Measurements from ENCODE around the gene REV1.
"Not testable (repeated sequence)": the region's sequence is repeated elsewhere in the genome, so short reads cannot be mapped to it uniquely, and the experiment has no call there.

Gene REV1

GRCh38 chr2:99389946-99390345, 99.9 kb downstream of the REV1 start:
- H3K36me3 Mint-ChIP-seq: peaks cover 26% of the 10 kb centered on the region
- H3K9me3 Mint-ChIP-seq: no peaks in the 10 kb centered on the region
- CTCF ChIA-PET: no interaction called here
- H3K4me3 Mint-ChIP-seq: no peak overlapping the region
- H3K4me1 Mint-ChIP-seq: no peaks in the 10 kb centered on the region
- no peak overlapping the region for H3K27ac Mint-ChIP-seq
- no peak for DNase-seq
- no peaks in the 10 kb centered on the region for H3K27me3 Mint-ChIP-seq

- CTCF ChIA-PET: no interaction called here
- H3K36me3 Mint-ChIP-seq: peaks cover 28% of the 10 kb centered on the region
- DNase-seq: no peak
- no peak overlapping the region for H3K27ac Mint-ChIP-seq
- no peaks in the 10 kb centered on the region for H3K27me3 Mint-ChIP-seq
- H3K9me3 Mint-ChIP-seq: no peaks in the 10 kb centered on the region
- H3K4me3 Mint-ChIP-seq: no peak overlapping the region
- H3K4me1 Mint-ChIP-seq: no peaks in the 10 kb centered on the region
Measured at GRCh38 chr2:99389371-99389770, 100.4 kb downstream of the REV1 start.

GRCh38 chr2:99388892-99389291, 100.9 kb downstream of the REV1 start:
- DNase-seq: no peak
- Mint-ChIP-seq H3K9me3 (no peaks in the 10 kb centered on the region), H3K4me3 (no peak overlapping the region), H3K4me1 (no peaks in the 10 kb centered on the region), H3K36me3 (peaks cover 28% of the 10 kb centered on the region), H3K27me3 (no peaks in the 10 kb centered on the region), H3K27ac (no peak overlapping the region)
- CTCF ChIA-PET: no interaction called here

- Mint-ChIP-seq H3K27me3 (no peaks in the 10 kb centered on the region), H3K4me3 (no peak overlapping the region), H3K36me3 (peaks cover 38% of the 10 kb centered on the region), H3K27ac (no peak overlapping the region), H3K9me3 (no peaks in the 10 kb centered on the region), H3K4me1 (no peaks in the 10 kb centered on the region)
- no peak for DNase-seq
- CTCF ChIA-PET: no interaction called here
Measured at GRCh38 chr2:99386011-99386410, 103.8 kb downstream of the REV1 start.

GRCh38 chr2:99382143-99382542, 107.7 kb downstream of the REV1 start:
- Mint-ChIP-seq H3K27me3 (no peaks in the 10 kb centered on the region), H3K4me1 (peaks cover 7% of the 10 kb centered on the region), H3K9me3 (no peaks in the 10 kb centered on the region), H3K4me3 (no peak overlapping the region), H3K27ac (no peak overlapping the region), H3K36me3 (peaks cover 50% of the 10 kb centered on the region)
- no peak for DNase-seq
- CTCF ChIA-PET: interaction anchor here (1.1 kb wide), 1 partner anchor 20 kb away, joined by 4 read pairs; no protein-coding TSS in a partner anchor

- no peak for DNase-seq
- H3K4me3 Mint-ChIP-seq: no peak overlapping the region
- H3K27me3 Mint-ChIP-seq: no peaks in the 10 kb centered on the region
- CTCF ChIA-PET: no interaction called here
- no peaks in the 10 kb centered on the region for H3K9me3 Mint-ChIP-seq
- H3K4me1 Mint-ChIP-seq: peaks cover 7% of the 10 kb centered on the region
- peaks cover 58% of the 10 kb centered on the region for H3K36me3 Mint-ChIP-seq
- no peak overlapping the region for H3K27ac Mint-ChIP-seq
Measured at GRCh38 chr2:99380376-99381010, 109.3 kb downstream of the REV1 start.

- no peaks in the 10 kb centered on the region for H3K27me3 Mint-ChIP-seq
- no peak overlapping the region for H3K27ac Mint-ChIP-seq
- peaks cover 67% of the 10 kb centered on the region for H3K36me3 Mint-ChIP-seq
- no peak overlapping the region for H3K4me3 Mint-ChIP-seq
- CTCF ChIA-PET: no interaction called here
- H3K4me1 Mint-ChIP-seq: peaks cover 7% of the 10 kb centered on the region
- no peak for DNase-seq
- peaks cover 2% of the 10 kb centered on the region for H3K9me3 Mint-ChIP-seq
Measured at GRCh38 chr2:99377879-99378278, 111.9 kb downstream of the REV1 start.

- CTCF ChIA-PET: no interaction called here
- H3K36me3 Mint-ChIP-seq: peaks cover 71% of the 10 kb centered on the region
- no peak overlapping the region for H3K4me3 Mint-ChIP-seq
- no peaks in the 10 kb centered on the region for H3K27me3 Mint-ChIP-seq
- H3K4me1 Mint-ChIP-seq: peaks cover 7% of the 10 kb centered on the region
- no peak for DNase-seq
- H3K9me3 Mint-ChIP-seq: peaks cover 2% of the 10 kb centered on the region
- no peak overlapping the region for H3K27ac Mint-ChIP-seq
Measured at GRCh38 chr2:99376254-99376864, 113.5 kb downstream of the REV1 start.

GRCh38 chr2:99374747-99375146, 115.1 kb downstream of the REV1 start:
- no peak overlapping the region for H3K4me3 Mint-ChIP-seq
- H3K9me3 Mint-ChIP-seq: peaks cover 2% of the 10 kb centered on the region
- peaks cover 66% of the 10 kb centered on the region for H3K36me3 Mint-ChIP-seq
- no peak overlapping the region for H3K27ac Mint-ChIP-seq
- H3K27me3 Mint-ChIP-seq: no peaks in the 10 kb centered on the region
- peaks cover 7% of the 10 kb centered on the region for H3K4me1 Mint-ChIP-seq
- CTCF ChIA-PET: no interaction called here
- no peak for DNase-seq

GRCh38 chr2:99373144-99373543, 116.7 kb downstream of the REV1 start:
- Mint-ChIP-seq H3K9me3 (peaks cover 2% of the 10 kb centered on the region), H3K27me3 (no peaks in the 10 kb centered on the region), H3K36me3 (peaks cover 65% of the 10 kb centered on the region), H3K4me1 (peaks cover 7% of the 10 kb centered on the region), H3K27ac (no peak overlapping the region), H3K4me3 (no peak overlapping the region)
- DNase-seq: no peak
- CTCF ChIA-PET: no interaction called here

- H3K9me3 Mint-ChIP-seq, CTCF ChIA-PET, H3K4me1 Mint-ChIP-seq, H3K27me3 Mint-ChIP-seq, H3K27ac Mint-ChIP-seq, H3K4me3 Mint-ChIP-seq, DNase-seq: not testable (repeated sequence)
- peaks cover 50% of the 10 kb centered on the region for H3K36me3 Mint-ChIP-seq
Measured at GRCh38 chr2:99368854-99369253, 121.0 kb downstream of the REV1 start.

- peaks cover 43% of the 10 kb centered on the region for H3K36me3 Mint-ChIP-seq
- no peaks in the 10 kb centered on the region for H3K4me1 Mint-ChIP-seq
- DNase-seq: no peak
- no peak overlapping the region for H3K27ac Mint-ChIP-seq
- no peaks in the 10 kb centered on the region for H3K9me3 Mint-ChIP-seq
- H3K27me3 Mint-ChIP-seq: no peaks in the 10 kb centered on the region
- H3K4me3 Mint-ChIP-seq: no peak overlapping the region
- CTCF ChIA-PET: no interaction called here
Measured at GRCh38 chr2:99365661-99366060, 124.2 kb downstream of the REV1 start.

- CTCF ChIA-PET: no interaction called here
- H3K4me3 Mint-ChIP-seq: no peak overlapping the region
- peaks cover 20% of the 10 kb centered on the region for H3K36me3 Mint-ChIP-seq
- H3K4me1 Mint-ChIP-seq: peaks cover 12% of the 10 kb centered on the region
- H3K27ac Mint-ChIP-seq: no peak overlapping the region
- no peaks in the 10 kb centered on the region for H3K9me3 Mint-ChIP-seq
- DNase-seq: no peak
- no peaks in the 10 kb centered on the region for H3K27me3 Mint-ChIP-seq
Measured at GRCh38 chr2:99356853-99357252, 133.0 kb downstream of the REV1 start.

- CTCF ChIA-PET: interaction anchor here (0.6 kb wide), 1 partner anchor 8 kb away, joined by 3 read pairs; no protein-coding TSS in a partner anchor
- H3K36me3 Mint-ChIP-seq, H3K9me3 Mint-ChIP-seq, H3K27me3 Mint-ChIP-seq, H3K4me3 Mint-ChIP-seq, DNase-seq, H3K27ac Mint-ChIP-seq: not testable (repeated sequence)
- H3K4me1 Mint-ChIP-seq: peaks cover 20% of the 10 kb centered on the region
Measured at GRCh38 chr2:99354825-99355224, 135.0 kb downstream of the REV1 start.

- DNase-seq: no peak
- H3K9me3 Mint-ChIP-seq: no peaks in the 10 kb centered on the region
- CTCF ChIA-PET: no interaction called here
- no peak overlapping the region for H3K27ac Mint-ChIP-seq
- H3K36me3 Mint-ChIP-seq: peaks cover 10% of the 10 kb centered on the region
- H3K27me3 Mint-ChIP-seq: no peaks in the 10 kb centered on the region
- H3K4me3 Mint-ChIP-seq: no peak overlapping the region
- H3K4me1 Mint-ChIP-seq: peaks cover 24% of the 10 kb centered on the region
Measured at GRCh38 chr2:99354070-99354469, 135.7 kb downstream of the REV1 start.

Measured in activated naive CD4-positive, alpha-beta T cell treated with anti-CD3 and anti-CD28 coated beads, Interleukin-2, amount 10 ng/mL, durations not matched to agents 7 days and 5 days (primary cell).